Prostate gland (tissue), 2 donors: ENCODE results near the gene RAVER2. TPM values are rescaled to one million over a fixed set of nuclear protein-coding genes. Genes with fewer than 3 reads are reported as not detected.

ENCODE experiments used
- DNase-seq: peaks from one replicate; pipeline ENCODE4 v3.0.0-alpha.2; 2019; ENCODE audit warnings: low spot score
- H3K27ac ChIP-seq, 2 donors: fragments of 200-600 bp; sonication (generic); 2 replicates each; pipeline ENCODE4 v1.5.1; 2017 to 2019
- H3K27me3 ChIP-seq: fragments of 200-600 bp; sonication (generic); replicated peaks from 2 replicates; pipeline ENCODE4 v1.5.1; 2019; ENCODE audit not compliant: insufficient read depth
- H3K36me3 ChIP-seq, 2 donors: fragments of 200-600 bp; sonication (generic); 1 replicate in 1 of 2; 2 replicates in 1 of 2; pipeline versions ENCODE4 v1.5.1 to v1.8.1; 2017 to 2019
- H3K4me1 ChIP-seq: fragments of 200-600 bp; sonication (generic); replicated peaks from 2 replicates; pipeline ENCODE4 v1.5.1; 2019
- H3K4me3 ChIP-seq, 2 donors: fragments of 200-600 bp; sonication (generic); 2 replicates each; pipeline ENCODE4 v1.5.1; 2017 to 2019
- H3K9me3 ChIP-seq: fragments of 200-600 bp; sonication (generic); 2 replicates; pipeline ENCODE4 v1.5.1; 2017
- CTCF ChIP-seq, 4 experiments: fragments of 200-600 bp in 2 of 4; fragments of 450-650 bp in 2 of 4; sonication (generic) in 2 of 4; IDR thresholded peaks; 1 replicate in 3 of 4; 2 replicates in 1 of 4; pipeline ENCODE4 v1.5.1; 2016 to 2019; ENCODE audit warnings: antibody characterized with exemption in 4 of 4, mild to moderate bottlenecking in 2 of 4, moderate library complexity in 2 of 4
- POLR2A ChIP-seq: fragments of 450-650 bp; IDR thresholded peaks from one replicate; pipeline ENCODE4 v1.6.1; 2016; ENCODE audit warnings: antibody characterized with exemption, mild to moderate bottlenecking
- POLR2AphosphoS5 ChIP-seq: sonication (generic); formaldehyde crosslinking; IDR thresholded peaks from one replicate; pipeline ENCODE4 v1.6.1; 2017; ENCODE audit warnings: antibody characterized with exemption
- WGBS: methylation state at CpG from one replicate; pipeline ENCODE4 v1.1.5; 2018; 5-methylcytosine and 5-hydroxymethylcytosine counted together
- intact Hi-C: fragments of 100-400 bp; cut with DNase I; formaldehyde crosslinking; loops from one replicate; pipeline ENCODE4 v1.14.2; 2022
- total RNA-seq, 2 donors: library from RNA; depleted of rRNA; stranded (reverse); fragments of >200 nt; gene quantifications; one replicate each; pipeline ENCODE4 v1.1.0, GENCODE V29; 2016

The RAVER2 gene
- total RNA-seq, 2 donors from 2014 or later, result 11.8 to 18.3 TPM

DNA sequence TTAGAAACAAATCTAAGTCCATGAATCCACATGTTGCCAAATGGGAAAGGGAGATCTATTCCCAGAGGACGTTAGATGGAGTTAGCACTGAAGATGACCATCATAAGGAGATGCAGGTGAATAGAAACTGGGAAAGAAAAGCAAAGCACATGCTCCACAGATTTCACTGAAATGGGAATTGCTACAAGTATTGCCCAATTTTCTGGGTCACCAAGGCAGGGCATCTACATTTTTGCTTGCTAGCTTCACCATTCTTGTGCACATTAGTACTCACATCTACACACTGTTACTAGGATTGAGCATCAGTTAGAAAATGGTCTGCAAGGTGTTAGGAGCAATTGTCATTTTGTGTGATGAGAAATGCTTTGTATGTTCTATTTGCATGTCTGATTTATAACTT lies 122.4 kb downstream of the RAVER2 start:
- H3K27ac ChIP-seq, result no peak overlapping the region
- no peak overlapping the region for H3K4me3 ChIP-seq
- no peaks in the 10 kb centered on the region for H3K27me3 ChIP-seq
- TF ChIP-seq POLR2AphosphoS5 (no peak), POLR2A (no peak), CTCF (IDR thresholded peaks at IDR 0.05) (no peak)
- no peak for DNase-seq
- H3K4me1 ChIP-seq, result no peaks in the 10 kb centered on the region
- WGBS, result 90% methylated on average over 1 of the region's 1 CpG
- no peaks in the 10 kb centered on the region for H3K36me3 ChIP-seq
- no peaks in the 10 kb centered on the region for H3K9me3 ChIP-seq
- intact Hi-C loops, result loop anchor here (10.0 kb wide), 1 partner anchor 338 kb away; no protein-coding TSS in a partner anchor

GRCh38 chr1:64871256-64871655 lies 126.4 kb downstream of the RAVER2 start:
- H3K9me3 ChIP-seq, result no peaks in the 10 kb centered on the region
- TF ChIP-seq POLR2AphosphoS5, result no peak
- no peak for TF ChIP-seq POLR2A
- no peak for TF ChIP-seq CTCF (IDR thresholded peaks at IDR 0.05)
- H3K36me3 ChIP-seq, result peaks cover 0 to 7% of the 10 kb centered on the region in 2 donors
- H3K4me1 ChIP-seq, result no peaks in the 10 kb centered on the region
- intact Hi-C loops, result no loop called here
- H3K27ac ChIP-seq, result no peak overlapping the region
- no peak overlapping the region for H3K4me3 ChIP-seq
- 92% methylated on average over 8 of the region's 8 CpGs for WGBS
- no peak for DNase-seq
- H3K27me3 ChIP-seq, result no peaks in the 10 kb centered on the region

- Histone ChIP-seq H3K4me1 (no peaks in the 10 kb centered on the region), H3K9me3 (no peaks in the 10 kb centered on the region), H3K36me3 (peaks cover 0 to 7% of the 10 kb centered on the region in 2 donors), H3K4me3 (no peak overlapping the region), H3K27me3 (no peaks in the 10 kb centered on the region), H3K27ac (no peak overlapping the region)
- 100% methylated on average over 1 of the region's 1 CpG for WGBS
- intact Hi-C loops, result no loop called here
- DNase-seq, result no peak
- TF ChIP-seq POLR2A (no peak), POLR2AphosphoS5 (no peak)
Observed at GRCh38 chr1:64872067-64872466, 127.2 kb downstream of the RAVER2 start.

DNA sequence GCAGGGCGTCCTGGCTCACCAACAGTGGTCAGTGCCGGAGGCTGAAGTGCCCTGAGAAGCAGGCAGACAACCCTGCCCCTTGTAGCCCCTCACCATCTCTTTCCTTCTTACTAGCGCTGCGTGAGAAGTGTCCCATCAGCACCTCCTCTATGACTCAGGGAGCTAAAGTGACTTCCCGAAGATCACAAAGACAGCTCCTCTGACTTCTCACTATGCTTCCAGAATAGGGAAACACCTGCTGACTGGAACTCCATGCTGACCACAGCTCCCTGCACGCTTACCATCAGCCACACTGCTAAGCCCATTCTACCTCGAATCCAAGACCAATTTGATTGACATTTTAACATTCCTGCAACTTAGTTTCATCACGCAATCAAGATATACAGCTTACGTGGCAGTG lies 128.7 kb downstream of the RAVER2 start:
- intact Hi-C loops, result no loop called here
- H3K27ac ChIP-seq, result no peak overlapping the region
- H3K36me3 ChIP-seq, result peaks cover 0 to 7% of the 10 kb centered on the region in 2 donors
- no peak overlapping the region for H3K4me3 ChIP-seq
- DNase-seq, result no peak
- WGBS, result 96% methylated on average over 9 of the region's 9 CpGs
- no peaks in the 10 kb centered on the region for H3K9me3 ChIP-seq
- no peak for TF ChIP-seq CTCF (IDR thresholded peaks at IDR 0.05)
- no peak for TF ChIP-seq POLR2A
- no peak for TF ChIP-seq POLR2AphosphoS5
- H3K4me1 ChIP-seq, result no peaks in the 10 kb centered on the region
- no peaks in the 10 kb centered on the region for H3K27me3 ChIP-seq

DNA sequence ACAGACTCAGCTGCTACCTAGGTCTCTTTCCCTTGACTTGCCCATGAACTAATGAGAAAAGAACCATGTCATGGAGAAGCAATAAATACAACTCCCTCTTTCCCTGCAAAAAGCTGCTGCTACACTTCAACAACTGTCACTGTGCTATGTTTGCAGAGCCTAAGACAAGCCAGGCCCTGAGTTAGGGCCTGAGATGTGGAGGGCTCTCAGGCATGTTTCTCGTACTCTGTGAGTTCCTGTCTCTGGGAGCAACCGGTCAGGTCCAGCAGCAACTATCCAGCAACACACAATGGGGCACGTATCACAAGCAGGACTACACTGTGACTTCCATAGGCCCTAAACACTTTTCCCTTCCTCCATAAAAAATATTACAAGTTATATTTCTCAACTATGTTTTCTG lies 129.8 kb downstream of the RAVER2 start:
- intact Hi-C loops, result no loop called here
- 98% methylated on average over 3 of the region's 3 CpGs for WGBS
- H3K4me3 ChIP-seq, result no peak overlapping the region
- no peak for DNase-seq
- H3K36me3 ChIP-seq, result peaks cover 0 to 7% of the 10 kb centered on the region in 2 donors
- no peaks in the 10 kb centered on the region for H3K4me1 ChIP-seq
- TF ChIP-seq CTCF (IDR thresholded peaks at IDR 0.05), result no peak
- no peak for TF ChIP-seq POLR2A
- TF ChIP-seq POLR2AphosphoS5, result no peak
- no peak overlapping the region for H3K27ac ChIP-seq
- H3K9me3 ChIP-seq, result no peaks in the 10 kb centered on the region
- no peaks in the 10 kb centered on the region for H3K27me3 ChIP-seq
